Stimulated activated naive CD4-positive, alpha-beta T cell treated with Interleukin-2 at 50 U/mL for 16 hours (primary cell): ENCODE measurements around the gene OTUB1.
"Not testable (repeated sequence)": the region's sequence is repeated elsewhere in the genome, so short reads cannot be mapped to it uniquely, and the experiment has no call there.

Experiments
- DNase-seq: peaks from one replicate; lab custom pipeline; 2025; lab: John Stamatoyannopoulos, UW

Gene OTUB1

GRCh38 chr11:64044730-64045393, 58.6 kb downstream of the OTUB1 start:
- no peak for DNase-seq

GRCh38 chr11:64045700-64046099, 59.5 kb downstream of the OTUB1 start:
- no peak for DNase-seq

GRCh38 chr11:64047373-64047772, 61.1 kb downstream of the OTUB1 start:
- not testable (repeated sequence) for DNase-seq
